Subcutaneous adipose tissue (tissue), 4 donors: Measurements from ENCODE around the gene EGFR. TPM values are rescaled to one million over a fixed set of nuclear protein-coding genes. Genes with fewer than 3 reads are reported as not detected.

ENCODE experiments used
- total RNA-seq, 4 donors: library from RNA; depleted of rRNA; stranded (reverse); fragments of >200 nt; gene quantifications; one replicate each; pipeline ENCODE4 v1.1.0, GENCODE V29; 2016
- TF ChIP-seq, protein P1 (sequence below): fragments of 450-650 bp; IDR thresholded peaks from one replicate; pipeline ENCODE4 v1.5.1; 2016; ENCODE audit warnings: low read depth, mild to moderate bottlenecking, control low read depth, antibody characterized with exemption, moderate library complexity

EGFR gene
- total RNA-seq, 4 donors from 2014 or later = 84.0 to 132 (median 102) TPM

DNA sequence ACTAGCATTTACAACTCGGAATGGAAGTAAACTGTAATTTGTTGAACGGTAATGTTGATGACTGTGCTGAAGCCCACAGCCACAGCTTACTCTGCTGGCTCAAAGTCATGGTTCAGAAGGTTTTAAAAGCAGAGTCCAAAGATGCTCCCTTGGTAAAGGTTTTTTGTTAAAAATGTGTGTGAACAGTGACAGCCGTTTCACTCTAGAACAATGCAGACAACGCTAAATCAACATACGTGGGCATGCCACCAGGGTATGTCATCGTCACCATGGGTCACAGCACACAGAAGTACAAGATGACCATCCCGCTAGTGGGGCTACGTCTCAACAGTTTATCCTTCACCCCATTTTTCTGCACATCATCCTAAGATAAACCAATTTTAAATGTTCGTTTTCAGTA, 239.8 kb downstream of the EGFR start:
- TF ChIP-seq, protein P1, sequence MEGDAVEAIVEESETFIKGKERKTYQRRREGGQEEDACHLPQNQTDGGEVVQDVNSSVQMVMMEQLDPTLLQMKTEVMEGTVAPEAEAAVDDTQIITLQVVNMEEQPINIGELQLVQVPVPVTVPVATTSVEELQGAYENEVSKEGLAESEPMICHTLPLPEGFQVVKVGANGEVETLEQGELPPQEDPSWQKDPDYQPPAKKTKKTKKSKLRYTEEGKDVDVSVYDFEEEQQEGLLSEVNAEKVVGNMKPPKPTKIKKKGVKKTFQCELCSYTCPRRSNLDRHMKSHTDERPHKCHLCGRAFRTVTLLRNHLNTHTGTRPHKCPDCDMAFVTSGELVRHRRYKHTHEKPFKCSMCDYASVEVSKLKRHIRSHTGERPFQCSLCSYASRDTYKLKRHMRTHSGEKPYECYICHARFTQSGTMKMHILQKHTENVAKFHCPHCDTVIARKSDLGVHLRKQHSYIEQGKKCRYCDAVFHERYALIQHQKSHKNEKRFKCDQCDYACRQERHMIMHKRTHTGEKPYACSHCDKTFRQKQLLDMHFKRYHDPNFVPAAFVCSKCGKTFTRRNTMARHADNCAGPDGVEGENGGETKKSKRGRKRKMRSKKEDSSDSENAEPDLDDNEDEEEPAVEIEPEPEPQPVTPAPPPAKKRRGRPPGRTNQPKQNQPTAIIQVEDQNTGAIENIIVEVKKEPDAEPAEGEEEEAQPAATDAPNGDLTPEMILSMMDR = no peak

DNA sequence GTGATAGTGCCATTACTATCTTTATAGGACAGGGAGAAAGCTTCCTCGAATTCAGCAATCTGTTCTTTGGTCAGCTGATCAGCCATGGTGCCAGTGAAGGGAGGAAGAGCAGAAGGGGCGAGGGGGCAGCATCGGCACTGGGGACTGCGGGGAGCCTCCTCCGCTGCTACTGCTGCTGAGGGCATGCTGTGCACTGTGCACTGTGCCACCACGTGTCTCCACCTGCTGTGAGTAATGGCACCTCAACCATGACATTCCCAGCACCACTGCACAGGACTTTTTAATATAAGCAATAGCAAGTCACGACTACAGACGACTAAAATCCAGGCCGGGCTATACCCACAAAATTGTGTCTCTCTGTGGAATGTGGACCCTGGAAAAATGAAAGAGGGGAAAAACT, 241.4 kb downstream of the EGFR start:
- TF ChIP-seq, protein P1 = no peak

DNA sequence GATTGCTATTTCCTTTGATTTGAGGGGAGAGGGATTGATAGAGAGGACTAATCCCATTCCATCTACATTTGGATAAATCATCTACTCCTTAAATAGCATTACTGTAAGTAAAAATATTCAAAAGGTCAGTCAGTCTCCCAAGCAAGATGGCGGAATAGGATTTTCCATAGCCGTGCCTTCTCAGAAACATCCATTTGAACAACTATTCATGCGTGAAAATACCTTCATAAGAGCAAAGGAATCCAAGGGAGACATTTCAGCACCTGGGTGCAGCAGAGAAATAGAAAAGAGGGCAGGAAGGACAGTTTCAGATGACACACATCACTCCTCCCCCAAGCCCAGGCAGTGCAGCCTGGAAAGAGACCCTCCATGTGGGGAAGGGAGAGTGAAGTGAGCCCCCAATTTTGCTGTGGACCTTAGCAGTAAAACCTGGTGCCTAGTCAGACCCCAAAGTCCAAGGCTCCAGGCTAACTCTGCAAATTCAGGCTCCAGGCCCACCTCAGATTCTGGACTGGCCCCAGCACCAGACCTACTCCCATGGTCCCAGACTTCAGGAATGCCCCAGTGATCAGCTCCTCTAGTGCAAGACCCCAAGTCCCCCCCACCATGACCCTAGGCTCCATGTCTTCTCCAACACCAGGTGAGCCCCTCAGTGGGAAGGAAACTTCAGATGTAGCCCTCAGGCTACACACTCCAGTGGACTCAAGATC, 242.0 kb downstream of the EGFR start:
- TF ChIP-seq, protein P1 = no peak
